Measurements from ENCODE around the gene RIPK3.

DNA sequence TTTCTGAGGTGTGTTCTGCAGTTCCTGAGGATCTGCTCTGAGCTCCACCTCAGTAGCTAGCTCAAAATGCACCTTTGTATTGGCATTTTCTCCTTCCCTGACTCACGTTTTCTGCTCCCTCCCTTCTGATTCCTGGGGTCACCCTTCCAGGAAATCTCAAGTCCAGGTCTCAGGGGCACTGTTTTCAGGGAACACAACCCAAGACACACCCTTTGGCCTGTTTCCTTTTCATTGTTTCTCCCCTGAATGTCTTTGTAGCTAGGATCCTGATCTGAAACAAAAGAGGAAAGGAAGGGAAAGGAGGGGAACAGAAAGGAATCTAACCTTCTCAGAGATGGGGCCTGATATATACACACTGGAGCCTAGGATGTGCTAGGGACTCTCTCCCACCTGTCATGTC lies 7.3 kb upstream of the RIPK3 start:
- TF ChIP-seq, protein P1, sequence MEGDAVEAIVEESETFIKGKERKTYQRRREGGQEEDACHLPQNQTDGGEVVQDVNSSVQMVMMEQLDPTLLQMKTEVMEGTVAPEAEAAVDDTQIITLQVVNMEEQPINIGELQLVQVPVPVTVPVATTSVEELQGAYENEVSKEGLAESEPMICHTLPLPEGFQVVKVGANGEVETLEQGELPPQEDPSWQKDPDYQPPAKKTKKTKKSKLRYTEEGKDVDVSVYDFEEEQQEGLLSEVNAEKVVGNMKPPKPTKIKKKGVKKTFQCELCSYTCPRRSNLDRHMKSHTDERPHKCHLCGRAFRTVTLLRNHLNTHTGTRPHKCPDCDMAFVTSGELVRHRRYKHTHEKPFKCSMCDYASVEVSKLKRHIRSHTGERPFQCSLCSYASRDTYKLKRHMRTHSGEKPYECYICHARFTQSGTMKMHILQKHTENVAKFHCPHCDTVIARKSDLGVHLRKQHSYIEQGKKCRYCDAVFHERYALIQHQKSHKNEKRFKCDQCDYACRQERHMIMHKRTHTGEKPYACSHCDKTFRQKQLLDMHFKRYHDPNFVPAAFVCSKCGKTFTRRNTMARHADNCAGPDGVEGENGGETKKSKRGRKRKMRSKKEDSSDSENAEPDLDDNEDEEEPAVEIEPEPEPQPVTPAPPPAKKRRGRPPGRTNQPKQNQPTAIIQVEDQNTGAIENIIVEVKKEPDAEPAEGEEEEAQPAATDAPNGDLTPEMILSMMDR (conservative IDR thresholded peaks at IDR 0.05; ENCODE audit: low read depth in 2 of 2) = no peak
- TF ChIP-seq STAT1 (IDR thresholded peaks at IDR 0.05; ENCODE audit: unreplicated experiment) (no peak), POLR2AphosphoS5 (IDR thresholded peaks at IDR 0.05; ENCODE audit: low read depth) (no peak), JUNB (IDR thresholded peaks at IDR 0.05; ENCODE audit: unreplicated experiment) (no peak), EZH2 (IDR thresholded peaks at IDR 0.05; ENCODE audit: low read depth, unreplicated experiment) (no peak), CREB1 (CRISPR knock-in tag; IDR thresholded peaks at IDR 0.05; ENCODE audit: low read depth) (no peak), EZH2phosphoT487 (IDR thresholded peaks at IDR 0.05; ENCODE audit: unreplicated experiment) (no peak)
- TF ChIP-seq, protein P2, sequence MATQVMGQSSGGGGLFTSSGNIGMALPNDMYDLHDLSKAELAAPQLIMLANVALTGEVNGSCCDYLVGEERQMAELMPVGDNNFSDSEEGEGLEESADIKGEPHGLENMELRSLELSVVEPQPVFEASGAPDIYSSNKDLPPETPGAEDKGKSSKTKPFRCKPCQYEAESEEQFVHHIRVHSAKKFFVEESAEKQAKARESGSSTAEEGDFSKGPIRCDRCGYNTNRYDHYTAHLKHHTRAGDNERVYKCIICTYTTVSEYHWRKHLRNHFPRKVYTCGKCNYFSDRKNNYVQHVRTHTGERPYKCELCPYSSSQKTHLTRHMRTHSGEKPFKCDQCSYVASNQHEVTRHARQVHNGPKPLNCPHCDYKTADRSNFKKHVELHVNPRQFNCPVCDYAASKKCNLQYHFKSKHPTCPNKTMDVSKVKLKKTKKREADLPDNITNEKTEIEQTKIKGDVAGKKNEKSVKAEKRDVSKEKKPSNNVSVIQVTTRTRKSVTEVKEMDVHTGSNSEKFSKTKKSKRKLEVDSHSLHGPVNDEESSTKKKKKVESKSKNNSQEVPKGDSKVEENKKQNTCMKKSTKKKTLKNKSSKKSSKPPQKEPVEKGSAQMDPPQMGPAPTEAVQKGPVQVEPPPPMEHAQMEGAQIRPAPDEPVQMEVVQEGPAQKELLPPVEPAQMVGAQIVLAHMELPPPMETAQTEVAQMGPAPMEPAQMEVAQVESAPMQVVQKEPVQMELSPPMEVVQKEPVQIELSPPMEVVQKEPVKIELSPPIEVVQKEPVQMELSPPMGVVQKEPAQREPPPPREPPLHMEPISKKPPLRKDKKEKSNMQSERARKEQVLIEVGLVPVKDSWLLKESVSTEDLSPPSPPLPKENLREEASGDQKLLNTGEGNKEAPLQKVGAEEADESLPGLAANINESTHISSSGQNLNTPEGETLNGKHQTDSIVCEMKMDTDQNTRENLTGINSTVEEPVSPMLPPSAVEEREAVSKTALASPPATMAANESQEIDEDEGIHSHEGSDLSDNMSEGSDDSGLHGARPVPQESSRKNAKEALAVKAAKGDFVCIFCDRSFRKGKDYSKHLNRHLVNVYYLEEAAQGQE (IDR thresholded peaks at IDR 0.05; ENCODE audit: unreplicated experiment) = no peak
